ENCODE measurements around the gene USF3.
"Not testable (repeated sequence)": the region's sequence is repeated elsewhere in the genome, so short reads cannot be mapped to it uniquely, and the experiment has no call there.

Gene USF3

DNA sequence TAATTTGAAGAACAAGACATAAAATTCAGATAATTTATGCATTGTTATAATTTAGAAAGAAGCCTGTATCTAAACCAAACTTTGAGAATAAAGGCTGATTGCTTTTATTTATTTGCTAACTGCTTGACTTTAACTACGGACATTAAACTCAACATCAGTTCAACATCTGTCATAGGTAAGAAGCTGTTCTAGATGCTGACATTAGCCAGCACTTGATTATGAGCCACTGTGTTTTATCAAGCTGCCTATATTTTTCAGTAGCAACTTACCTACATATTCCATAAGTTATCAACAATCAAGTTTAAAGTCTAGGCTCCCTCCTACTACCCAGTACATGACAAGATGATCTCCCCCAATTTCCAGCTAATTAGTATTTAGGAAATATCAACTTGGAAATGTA, 42.1 kb downstream of the USF3 start:
- DNase-seq: no peak

DNA sequence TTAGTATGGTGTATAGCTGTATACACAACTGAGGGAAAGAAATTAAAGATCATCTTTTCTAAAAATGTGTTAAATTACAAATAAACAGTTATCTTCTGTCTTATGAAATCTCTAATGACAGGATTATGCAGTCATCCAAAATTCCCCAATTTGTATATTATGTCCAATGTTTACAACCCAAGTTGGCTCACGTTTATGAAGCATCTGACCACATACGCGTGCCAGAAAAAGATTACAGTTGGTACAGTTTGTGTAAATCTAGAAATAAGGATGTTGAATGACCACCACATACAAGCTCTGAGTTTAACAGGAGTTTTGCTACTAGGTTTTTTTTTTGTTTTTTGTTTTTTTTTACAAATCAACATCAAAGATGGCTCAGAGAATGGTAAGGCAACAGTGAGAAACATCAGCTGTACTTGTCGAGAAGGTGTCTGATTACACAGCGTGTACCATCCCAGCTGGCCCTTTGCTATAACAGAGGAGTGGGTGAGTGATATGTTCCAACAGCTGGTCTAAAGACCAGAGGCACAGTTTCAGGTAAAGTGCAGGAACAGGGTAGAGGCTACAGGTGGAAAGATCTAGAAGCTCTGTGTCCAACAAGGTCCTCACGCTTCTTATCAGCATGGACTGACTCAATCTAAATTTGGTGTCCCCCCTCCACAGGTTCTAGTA, 47.1 kb downstream of the USF3 start:
- no peak for DNase-seq

DNA sequence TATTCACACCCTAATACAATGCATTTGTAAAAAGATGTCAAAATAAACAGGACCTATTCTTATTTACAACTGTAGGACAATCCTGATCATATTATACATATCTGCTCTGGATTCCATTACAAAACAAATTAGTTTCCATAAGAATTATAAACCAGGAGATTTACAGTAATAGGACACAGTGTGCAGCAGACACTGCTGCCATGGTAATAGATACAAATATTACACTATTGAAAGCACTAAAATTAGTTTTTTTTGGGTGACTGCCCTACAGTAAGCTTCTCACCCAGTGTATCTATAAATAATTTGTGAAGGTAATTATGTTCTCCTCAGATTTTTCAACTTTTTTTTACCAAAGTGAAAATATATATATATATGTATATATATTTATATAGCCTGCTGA, 47.9 kb downstream of the USF3 start:
- DNase-seq: no peak

DNA sequence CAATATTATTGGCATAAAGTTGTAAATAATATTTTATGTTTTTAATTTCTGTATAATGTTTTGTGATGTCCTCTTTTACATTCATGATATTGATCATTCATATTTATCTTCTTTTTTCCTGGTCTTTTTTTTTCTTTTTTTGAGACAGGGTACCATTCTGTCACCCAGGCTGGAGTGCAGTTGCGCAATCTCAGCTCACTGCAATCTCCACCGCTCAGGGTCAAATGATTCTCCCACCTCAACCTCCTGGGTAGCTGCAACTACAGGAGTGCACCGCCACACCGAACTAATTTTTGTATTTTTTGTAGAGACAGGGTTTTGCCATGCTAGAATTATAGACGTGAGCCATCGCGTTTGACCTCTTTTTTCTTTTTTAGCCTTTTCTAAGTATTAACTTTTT, 52.9 kb downstream of the USF3 start:
- no peak for DNase-seq

DNA sequence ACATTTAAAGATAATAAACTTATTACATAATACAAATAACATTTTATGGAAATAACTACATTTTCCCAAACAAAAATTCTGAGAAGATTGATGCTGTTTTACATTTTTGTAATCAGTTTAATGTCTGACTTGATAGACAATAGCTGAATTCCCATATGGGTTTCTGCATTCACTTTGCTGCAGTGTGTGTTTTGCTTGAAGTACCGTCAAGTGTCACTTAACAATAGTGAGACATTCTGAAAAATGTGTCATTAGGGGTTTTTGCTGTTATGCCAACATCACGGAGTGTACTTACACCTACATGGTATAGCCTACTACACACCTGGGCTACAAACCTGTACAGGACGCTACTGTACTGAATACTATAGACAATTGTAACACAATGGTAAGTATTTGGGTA, 57.5 kb downstream of the USF3 start:
- no peak for DNase-seq

DNA sequence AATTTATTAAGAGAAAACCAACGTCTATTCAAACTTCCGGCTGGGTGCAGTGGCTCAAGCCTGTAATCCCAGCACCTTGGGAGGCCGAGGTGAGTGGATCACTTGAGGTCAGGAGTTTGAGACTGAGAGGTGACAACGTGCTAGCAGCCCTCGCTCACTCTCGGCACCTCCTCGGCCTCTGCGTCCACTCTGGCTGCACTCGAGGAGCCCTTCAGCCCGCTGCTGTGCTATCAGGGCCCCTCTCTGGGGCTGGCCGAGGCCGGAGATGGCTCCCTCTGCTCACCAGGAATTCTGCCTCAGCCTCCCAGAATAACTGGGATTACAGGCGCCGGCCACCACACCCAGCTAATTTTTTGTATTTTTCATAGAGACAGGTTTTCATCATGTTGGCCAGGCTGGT, 58.7 kb downstream of the USF3 start:
- no peak for DNase-seq

DNA sequence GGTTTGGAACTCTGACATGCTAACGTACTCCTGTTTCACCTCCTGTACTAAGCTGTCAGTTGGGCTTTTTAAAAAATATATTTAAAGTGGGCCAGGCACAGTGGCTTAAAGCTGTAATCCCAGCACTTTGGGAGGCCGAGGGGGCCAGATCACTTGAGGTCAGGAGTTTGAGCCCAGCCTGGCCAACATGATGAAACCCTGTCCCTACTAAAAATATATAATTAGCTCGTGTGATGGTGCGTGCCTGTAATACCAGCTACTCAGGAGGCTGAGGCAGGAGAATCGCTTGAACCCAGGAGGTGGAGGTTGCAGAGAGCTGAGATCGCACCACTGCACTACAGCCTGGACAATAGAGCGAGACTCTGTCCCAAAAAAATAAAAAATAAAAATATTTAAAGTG, 60.4 kb downstream of the USF3 start:
- not testable (repeated sequence) for DNase-seq

DNA sequence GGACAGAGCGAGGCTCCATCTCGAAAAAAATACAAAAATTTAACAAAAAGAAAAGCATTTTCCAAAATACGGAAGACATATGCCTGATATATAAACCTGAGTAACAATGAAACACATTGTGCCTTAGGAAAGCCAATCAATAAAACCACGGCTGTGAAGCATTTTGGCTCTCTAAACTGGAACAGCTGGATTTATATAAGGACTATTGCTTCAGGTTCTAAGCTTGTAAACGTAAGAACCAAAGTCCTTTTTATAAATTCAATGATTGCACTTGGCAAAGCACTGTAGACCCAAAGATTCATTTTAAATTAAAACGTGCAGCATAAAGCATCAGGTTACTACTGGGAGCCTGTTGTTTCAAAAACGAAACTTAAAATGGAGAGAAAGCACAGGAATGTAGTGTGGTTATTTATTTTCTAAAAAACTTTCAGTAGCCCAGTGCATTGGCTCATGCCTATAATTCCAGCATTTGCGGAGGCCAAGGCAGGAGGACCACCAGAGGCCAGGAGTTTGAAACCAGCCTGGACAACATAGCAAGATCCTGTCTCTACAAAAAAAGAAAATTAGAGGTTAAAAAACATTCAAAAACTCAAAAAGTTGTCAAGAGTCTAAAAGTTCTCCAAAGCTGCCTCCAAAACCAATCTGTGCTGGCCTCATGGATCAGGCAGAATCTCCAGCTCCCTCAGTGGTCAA, 61.5 kb downstream of the USF3 start:
- DNase-seq: no peak

DNA sequence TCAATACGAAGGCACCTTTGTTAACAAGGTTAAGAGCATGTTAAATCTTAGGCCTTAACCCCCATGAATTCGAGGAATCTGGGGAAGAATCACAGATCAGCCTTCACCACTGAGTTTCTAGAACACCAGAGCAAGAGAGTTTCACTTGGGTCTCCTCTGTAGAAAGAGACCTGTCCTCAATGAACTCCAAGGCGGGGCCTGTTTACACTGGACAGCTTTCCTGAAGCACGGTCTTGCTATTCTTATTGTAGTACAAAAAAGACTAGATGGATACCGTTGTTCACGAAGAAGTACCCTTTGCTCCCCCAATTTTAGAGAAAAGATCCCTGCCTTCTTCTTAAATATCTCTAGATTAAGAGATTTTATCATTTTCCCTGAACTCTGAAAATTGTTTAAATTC, 64.9 kb downstream of the USF3 start:
- DNase-seq: no peak

DNA sequence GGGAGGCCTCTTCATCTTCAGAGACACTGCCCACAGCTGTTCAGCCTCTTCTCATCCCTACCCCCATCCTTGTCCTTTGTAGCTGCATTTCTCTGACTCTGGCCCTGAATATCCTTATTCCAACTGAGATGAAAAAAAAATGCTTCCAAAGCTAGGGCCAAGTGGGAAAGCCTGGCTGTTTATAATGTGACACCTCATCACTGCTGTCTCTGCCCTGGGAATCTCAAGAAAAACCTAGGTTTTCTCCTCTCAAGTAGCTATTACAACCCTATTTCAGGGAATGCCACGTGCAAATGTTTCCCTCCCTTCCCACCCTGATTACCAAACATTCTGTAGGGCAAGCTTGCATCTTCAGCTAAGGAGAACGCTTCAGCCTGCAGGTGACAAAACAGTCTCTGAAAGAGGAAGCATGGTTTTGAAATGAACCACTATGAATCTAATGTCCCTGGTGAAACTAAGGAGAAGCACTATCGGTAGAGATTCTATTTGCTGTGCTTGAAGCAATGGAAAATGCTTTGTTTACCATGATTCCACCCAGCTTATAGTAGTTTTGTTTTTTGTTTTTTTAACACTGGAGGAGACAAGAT, 65.4 kb downstream of the USF3 start:
- DNase-seq: no peak

DNA sequence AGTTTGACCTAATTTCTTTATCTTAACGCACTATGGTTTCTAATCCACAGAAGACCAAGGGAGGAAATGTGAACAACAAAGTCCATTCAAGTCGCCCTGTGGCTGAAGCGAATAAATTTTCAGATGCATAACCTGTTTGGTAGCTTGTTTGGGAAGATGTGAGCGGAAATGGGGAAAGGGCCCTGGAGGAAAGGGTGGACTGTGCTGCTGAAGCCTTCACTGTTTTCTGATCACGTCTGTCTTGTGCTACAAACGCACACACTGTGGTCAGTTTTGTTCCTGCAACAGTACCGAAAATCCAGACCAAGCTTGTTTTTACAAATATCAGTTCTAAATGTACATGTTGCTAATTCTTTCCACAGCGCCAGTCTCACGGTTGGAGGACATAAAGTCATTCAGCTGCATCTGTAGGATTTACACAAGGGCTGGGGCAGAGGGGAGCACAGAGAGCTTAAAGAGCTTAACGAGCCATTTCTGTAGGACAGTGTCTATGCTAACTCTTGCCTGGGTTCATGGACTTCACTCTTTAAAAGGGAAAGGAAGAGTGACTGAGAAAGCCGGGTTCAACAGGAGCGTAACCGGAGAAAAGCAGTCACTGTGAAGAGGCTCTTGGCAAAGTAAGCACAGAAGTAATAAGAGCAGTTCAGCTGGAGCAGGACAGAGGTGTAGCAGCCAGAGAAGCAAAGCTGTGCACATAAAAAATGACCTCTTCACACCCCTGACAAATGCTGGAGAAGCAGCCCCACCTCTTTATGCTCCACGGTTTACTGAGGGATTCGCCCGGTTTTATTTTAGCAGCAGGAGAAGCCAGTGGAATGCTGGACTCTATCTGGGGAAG, 66.6 kb downstream of the USF3 start:
- DNase-seq: no peak

DNA sequence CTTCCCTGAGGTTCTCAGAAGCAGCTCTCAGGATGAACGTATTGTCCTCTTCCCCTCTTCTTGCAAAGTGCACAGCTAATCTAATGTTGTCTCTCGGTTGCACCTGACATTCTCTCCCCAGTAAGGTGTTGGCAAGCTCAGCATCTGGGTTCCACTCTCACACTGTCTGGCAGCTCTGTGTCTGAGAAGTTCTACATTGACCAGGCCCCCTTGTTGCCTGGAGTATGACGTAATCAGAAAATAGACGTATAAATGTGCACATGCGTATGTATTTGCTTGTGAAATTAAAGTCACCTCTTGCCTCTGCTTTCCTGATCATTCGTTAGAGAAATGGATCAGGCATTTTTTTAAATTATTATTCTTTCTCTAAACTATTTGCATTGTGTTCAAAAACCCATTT, 67.7 kb downstream of the USF3 start:
- DNase-seq: no peak

DNA sequence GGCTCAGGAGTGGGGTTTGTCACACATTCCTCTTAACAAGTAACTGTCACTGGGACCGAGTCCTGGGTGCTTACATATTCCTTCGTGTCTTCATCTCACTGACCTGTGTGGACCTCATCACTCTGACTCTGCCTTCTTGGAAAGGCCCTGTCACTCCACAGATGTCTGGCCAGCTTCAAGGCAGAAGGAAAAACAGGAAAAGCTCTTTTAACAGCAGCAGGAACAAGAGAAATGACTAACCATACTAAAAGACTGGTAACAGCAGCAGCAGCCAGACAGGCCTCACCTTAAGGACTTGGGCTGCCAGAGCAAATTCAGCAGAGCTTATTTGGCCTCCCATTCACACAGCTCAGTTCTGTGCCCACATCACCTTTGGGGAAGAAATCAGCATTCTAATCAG, 68.1 kb downstream of the USF3 start:
- no peak for DNase-seq

DNA sequence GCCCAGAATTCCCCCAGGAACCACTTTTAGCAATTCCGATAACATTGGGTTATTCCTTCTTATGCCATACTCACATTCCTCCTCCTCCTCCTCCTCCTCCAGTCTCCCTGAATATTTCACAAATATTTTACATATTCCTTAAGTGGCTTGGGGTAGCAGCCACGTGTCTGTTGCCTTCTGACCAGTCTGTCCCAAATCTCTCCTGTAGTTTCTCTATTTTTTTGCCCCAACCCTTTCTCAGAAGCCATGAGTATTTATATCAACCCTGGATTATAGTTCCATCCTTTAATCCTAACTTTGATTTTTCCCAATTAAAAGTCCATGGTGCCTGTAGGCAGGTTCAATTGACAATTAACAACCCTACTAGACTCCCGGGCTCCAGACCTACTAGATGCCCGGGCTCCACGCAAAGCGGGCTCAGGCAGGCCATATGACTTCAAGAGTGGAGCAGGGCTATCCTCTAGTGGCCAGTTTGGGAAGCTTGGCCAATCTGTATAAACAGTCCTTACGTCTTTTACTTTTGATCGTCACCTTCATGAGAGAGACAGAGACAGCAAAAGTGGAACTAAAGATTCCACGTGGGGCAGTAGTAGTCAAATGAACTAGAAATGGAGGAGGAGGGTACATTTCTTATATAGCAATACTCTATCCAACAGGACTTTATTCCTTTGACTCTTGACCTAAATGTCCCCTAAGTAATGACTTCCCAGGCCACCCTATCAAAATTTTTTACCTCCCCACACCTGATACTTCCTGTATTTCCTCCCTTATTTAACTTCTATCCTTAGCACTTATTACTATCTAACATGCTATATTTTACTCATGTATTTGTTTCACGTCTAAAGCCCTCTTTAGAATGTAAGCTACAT, 69.7 kb downstream of the USF3 start:
- DNase-seq: peak in 1 of 2 experiments; percentile 49

DNA sequence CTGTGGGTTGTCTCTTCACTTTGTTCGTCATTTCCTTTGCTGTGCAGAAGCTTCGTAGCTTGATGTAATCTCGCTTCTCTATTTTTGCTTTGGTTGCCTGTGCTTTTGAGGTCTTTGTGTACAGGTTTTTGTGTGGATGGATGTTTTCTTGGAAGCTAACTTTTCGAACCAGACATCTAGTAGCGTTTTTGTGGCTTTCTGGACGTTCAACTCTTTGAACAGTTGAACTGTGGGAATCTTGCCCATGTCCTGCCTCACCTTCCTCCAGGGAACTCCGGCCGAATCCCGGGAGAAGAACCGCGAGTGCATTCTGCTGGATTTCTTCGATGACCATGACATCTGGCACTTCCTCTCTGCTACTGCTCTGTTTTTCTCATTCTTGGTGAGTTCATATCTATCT, 70.6 kb downstream of the USF3 start:
- no peak for DNase-seq

DNA sequence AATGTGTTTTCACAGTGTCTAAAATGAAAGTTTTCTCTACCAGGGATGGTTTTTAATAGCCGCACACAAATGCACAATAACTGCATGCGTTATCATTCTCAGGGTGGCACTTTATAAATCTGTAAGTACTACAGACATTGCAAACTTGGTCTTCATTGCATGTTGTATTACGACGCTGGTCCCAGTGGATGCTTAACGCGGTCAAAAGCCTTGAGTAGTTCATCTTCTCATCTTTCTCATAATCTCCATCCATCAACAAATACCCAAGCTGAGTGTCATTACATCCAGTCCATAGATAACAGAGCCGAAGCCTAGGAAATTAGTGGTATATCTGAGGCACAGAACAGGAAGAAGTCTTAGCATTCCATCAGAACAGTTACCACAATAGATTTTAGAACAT, 72.6 kb downstream of the USF3 start:
- DNase-seq: no peak

DNA sequence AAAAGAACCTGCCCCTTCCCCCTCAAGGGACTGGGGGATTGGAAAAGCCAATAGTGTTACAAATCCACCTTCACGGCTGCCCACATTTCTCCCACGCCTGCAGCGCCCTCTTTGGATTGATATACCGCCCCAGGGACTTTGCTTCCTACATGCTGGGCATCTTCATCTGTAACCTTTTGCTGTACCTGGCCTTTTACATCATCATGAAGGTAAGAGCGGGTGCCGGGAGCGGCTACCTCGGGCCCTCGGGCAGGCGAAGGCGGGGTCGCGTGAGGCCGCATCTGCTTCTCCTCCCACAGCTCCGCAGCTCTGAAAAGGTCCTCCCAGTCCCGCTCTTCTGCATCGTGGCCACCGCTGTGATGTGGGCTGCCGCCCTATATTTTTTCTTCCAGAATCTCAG, 73.1 kb downstream of the USF3 start:
- peak in 1 of 2 experiments; percentile 3 for DNase-seq

DNA sequence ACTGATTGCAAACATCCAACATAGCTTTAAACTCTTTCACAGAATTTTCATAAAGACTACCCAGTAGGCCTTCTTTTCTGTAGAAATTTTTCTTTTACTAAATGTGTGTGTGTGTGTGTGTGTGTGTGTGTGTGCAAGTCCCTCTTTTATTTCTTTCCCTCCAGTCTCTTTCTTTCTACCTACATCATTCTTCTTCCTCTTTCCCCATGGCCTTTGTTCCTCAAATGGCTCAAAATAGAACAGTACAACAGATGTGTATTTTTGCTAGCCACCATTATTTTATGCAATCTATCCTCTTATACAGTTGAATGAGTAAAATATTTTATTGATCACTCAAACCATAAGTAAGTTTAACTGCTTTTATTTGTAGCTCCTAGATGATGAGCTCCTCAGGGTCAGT, 76.4 kb downstream of the USF3 start:
- DNase-seq: no peak

DNA sequence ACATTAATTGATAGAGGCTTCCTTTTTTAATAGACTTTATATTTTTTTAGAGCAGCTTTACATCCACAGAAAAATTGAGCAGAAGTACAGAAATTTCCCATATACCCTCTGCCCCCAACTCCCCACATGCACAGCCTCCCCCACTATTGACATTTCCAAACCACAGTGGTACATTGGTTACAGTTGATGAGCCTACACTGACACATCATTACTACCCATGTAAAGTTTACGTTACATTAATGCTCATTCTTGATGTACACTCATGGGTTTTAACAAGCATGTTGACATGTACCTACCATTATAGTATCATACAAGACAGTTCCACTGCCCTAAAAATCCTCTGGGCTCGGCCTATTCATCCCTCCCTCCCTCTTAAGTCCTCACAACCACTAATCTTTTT, 78.7 kb downstream of the USF3 start:
- DNase-seq: no peak

DNA sequence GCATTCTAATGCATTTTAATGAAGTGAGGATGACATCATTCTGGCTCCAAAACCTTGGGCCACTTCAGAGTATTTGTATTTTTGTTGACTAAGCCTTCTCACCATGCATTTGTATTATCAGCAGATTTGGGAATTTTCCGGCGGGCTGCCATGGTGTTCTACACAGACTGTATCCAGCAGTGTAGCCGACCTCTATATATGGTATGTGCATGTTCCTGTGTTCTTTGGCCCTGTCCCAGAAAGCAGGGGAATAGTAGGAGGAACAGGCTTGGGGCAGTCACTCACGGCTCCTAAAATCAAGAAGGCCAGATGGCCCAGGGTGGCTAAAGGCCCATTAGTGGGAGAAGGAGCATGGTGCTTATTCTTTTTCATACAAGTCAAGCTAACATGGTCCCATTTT, 80.5 kb downstream of the USF3 start:
- DNase-seq: no peak

DNA sequence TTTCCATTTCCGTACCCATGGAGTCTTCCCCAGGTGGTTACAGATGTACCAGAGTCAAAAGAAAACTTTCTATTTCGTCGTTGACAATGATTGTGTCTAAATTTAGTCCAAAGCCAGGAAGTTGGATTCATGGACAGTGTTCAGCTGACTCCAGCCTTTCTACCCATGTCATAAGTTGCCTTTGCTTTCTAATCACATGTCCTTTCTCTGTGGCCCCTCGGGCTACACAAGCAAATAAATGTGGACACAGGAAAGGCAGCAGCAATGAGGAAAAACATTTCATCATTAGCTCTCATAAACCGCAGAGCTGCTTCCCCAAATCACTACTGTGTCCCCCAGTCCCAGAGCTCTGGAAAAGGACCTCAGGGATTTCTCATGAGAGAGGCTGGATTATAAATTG, 82.0 kb downstream of the USF3 start:
- DNase-seq: no peak

DNA sequence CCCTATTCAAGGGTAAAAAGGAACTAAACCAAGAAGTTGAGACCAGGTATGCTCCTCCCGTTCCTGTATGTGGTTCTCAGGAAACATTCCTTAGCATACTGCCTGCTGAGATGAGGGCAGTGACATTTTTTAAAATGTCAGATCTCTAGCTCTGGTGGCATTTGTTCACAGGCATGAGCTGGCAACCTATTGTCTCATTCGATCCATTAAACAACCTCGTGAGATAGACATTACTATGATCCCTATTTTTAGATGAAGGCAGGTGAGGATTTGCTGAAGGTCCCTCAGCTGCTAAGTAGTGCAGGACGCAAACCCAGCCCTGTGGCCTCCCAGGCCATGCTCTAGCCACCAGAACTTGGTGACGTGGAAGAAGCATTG, 89.2 kb downstream of the USF3 start:
- no peak for DNase-seq
